ENCODE results near the gene CACNA1G. TPM values are rescaled to one million over a fixed set of nuclear protein-coding genes. Genes with fewer than 3 reads are reported as not detected.
A peak's percentile ranks its signal among the peaks of the same experiment; 100 is the strongest.

Gene CACNA1G
- 1.8 TPM for polyA plus RNA-seq (2013, experiment 1 of 2)
- polyA plus RNA-seq (2013, experiment 2 of 2): 1.6 TPM

DNA sequence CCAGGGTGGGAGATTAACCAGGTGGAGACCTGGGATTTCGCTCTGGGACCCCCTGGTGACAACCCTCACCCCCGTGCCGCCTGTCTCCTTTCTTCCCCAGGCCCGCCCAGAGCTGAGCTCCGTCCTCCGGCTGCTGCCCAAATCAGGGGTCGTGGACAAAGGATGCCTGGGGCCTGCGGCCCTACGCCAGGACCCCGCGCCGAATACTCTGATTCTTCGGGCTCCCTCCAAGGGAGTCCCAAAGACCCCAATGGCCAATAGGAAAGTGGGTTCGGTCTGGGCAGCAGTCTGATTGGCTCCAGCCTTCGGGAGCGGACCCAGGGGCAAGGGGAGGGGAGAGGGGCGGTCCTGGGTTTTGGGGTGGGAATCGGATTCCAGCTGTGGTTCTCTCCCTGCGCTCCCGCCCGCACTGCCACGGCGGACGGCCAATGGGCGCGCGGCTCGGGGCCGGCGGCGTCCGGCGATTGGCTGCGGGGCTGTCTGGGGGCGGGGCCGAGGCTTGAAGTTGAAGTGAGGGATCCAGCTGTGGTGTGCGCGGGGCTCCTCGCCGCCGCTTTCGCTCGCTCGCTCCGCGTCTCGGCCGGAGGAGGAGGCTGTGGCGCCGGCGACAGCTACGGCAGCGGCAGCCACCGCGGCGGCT, at the start of gene CACNA1G:
Gene CACNA1G, plus strand, starts transcription at position 531 of the 640 bp plus-strand sequence. CDS start 745 bp downstream, outside the sequence.
- Histone ChIP-seq H3K36me3 (ENCODE audit: control insufficient read depth, insufficient read depth, low read length) (no peaks in the 10 kb centered on the region), H3K18ac (ENCODE audit: low read length) (peak within 1 kb of the TSS; percentile 72), H4K5ac (ENCODE audit: low read length) (no peak within 1 kb of the TSS), H3K4ac (ENCODE audit: low read depth, low read length) (peak within 1 kb of the TSS; percentile 38), H4K8ac (ENCODE audit: low read depth, low read length) (no peak within 1 kb of the TSS), H3K27ac (ENCODE audit: low read depth, low read length) (no peak within 1 kb of the TSS), H3K9ac (ENCODE audit: low read length) (peak within 1 kb of the TSS; percentile 74), H3K23ac (ENCODE audit: low read length) (no peak within 1 kb of the TSS), H3K79me2 (ENCODE audit: control insufficient read depth, insufficient read depth, low read length) (no peaks in the 10 kb centered on the region), H2BK15ac (replicated peaks; ENCODE audit: low read depth) (no peak within 1 kb of the TSS), H3K4me2 (ENCODE audit: low read length) (peak within 1 kb of the TSS; percentile 98), H3K4me3 (ENCODE audit: low read length) (peak within 1 kb of the TSS; percentile 54), H3K27me3 (ENCODE audit: insufficient read depth, low read length, poor library complexity) (no peaks in the 10 kb centered on the region), H2AK5ac (ENCODE audit: low read length) (no peak within 1 kb of the TSS), H3K56ac (ENCODE audit: low read length) (peak within 1 kb of the TSS; percentile 93), H2BK5ac (ENCODE audit: low read length) (no peak within 1 kb of the TSS), H3K79me1 (ENCODE audit: low read length) (no peaks in the 10 kb centered on the region), H2BK120ac (ENCODE audit: low read depth, low read length) (no peak within 1 kb of the TSS), H3K4me1 (ENCODE audit: control insufficient read depth, low read depth, low read length) (peaks cover 11% of the 10 kb centered on the region)
- DNase-seq: peak; percentile 97
- WGBS (ENCODE audit: extremely low coverage, insufficient coverage, low lambda C conversion rate): no CpG with 5 or more reads among the region's 56 CpGs

DNA sequence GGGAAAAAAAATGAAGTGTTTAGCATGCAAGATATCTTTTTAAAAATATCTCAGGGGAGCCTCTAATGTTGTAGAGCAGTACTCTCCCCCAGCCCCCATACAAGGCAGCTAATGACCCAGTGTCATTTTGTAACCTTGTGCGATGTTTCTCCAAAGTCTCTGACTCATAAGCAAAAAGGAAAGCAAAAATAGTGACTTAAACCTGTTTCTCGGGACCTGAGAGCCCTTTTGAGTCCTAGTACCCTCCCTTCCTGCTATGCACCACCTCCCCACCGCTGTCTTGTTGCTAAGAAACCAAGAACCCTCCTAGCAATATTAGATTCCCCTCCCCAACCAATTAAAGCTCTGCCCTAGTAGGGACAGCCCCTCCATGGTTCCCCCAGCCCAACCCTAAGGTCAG, 49.5 kb upstream of the CACNA1G start:
- no peaks in the 10 kb centered on the region for H3K36me3 ChIP-seq (ENCODE audit: control insufficient read depth, insufficient read depth, low read length)
- H3K9ac ChIP-seq (ENCODE audit: low read length): no peak overlapping the region
- DNase-seq: peak; percentile 35
- no peak overlapping the region for H3K4ac ChIP-seq (ENCODE audit: low read depth, low read length)
- no peak overlapping the region for H2BK5ac ChIP-seq (ENCODE audit: low read length)
- no peak overlapping the region for H4K5ac ChIP-seq (ENCODE audit: low read length)
- no peak overlapping the region for H4K8ac ChIP-seq (ENCODE audit: low read depth, low read length)
- peaks cover 3% of the 10 kb centered on the region for H3K4me1 ChIP-seq (ENCODE audit: control insufficient read depth, low read depth, low read length)
- H2BK120ac ChIP-seq (ENCODE audit: low read depth, low read length): no peak overlapping the region
- H3K27ac ChIP-seq (ENCODE audit: low read depth, low read length): no peak overlapping the region
- no peak overlapping the region for H3K4me3 ChIP-seq (ENCODE audit: low read length)
- no peak overlapping the region for H3K18ac ChIP-seq (ENCODE audit: low read length)
- no peak overlapping the region for H3K23ac ChIP-seq (ENCODE audit: low read length)
- no peaks in the 10 kb centered on the region for H3K79me1 ChIP-seq (ENCODE audit: low read length)
- H3K4me2 ChIP-seq (ENCODE audit: low read length): no peak overlapping the region
- WGBS (ENCODE audit: extremely low coverage, insufficient coverage, low lambda C conversion rate): no CpG with 5 or more reads among the region's 3 CpGs
- no peak overlapping the region for H2AK5ac ChIP-seq (ENCODE audit: low read length)
- H3K27me3 ChIP-seq (ENCODE audit: insufficient read depth, low read length, poor library complexity): no peaks in the 10 kb centered on the region
- H3K79me2 ChIP-seq (ENCODE audit: control insufficient read depth, insufficient read depth, low read length): no peaks in the 10 kb centered on the region
- no peak overlapping the region for H2BK15ac ChIP-seq (replicated peaks; ENCODE audit: low read depth)
- no peak overlapping the region for H3K56ac ChIP-seq (ENCODE audit: low read length)

- no peak overlapping the region for H4K5ac ChIP-seq (ENCODE audit: low read length)
- H3K79me1 ChIP-seq (ENCODE audit: low read length): no peaks in the 10 kb centered on the region
- WGBS (ENCODE audit: extremely low coverage, insufficient coverage, low lambda C conversion rate): no CpG with 5 or more reads among the region's 4 CpGs
- no peak overlapping the region for H2AK5ac ChIP-seq (ENCODE audit: low read length)
- no peak overlapping the region for H3K9ac ChIP-seq (ENCODE audit: low read length)
- no peak overlapping the region for H2BK5ac ChIP-seq (ENCODE audit: low read length)
- H4K8ac ChIP-seq (ENCODE audit: low read depth, low read length): no peak overlapping the region
- no peak for DNase-seq
- H3K4me2 ChIP-seq (ENCODE audit: low read length): no peak overlapping the region
- H2BK120ac ChIP-seq (ENCODE audit: low read depth, low read length): no peak overlapping the region
- H3K56ac ChIP-seq (ENCODE audit: low read length): no peak overlapping the region
- H2BK15ac ChIP-seq (replicated peaks; ENCODE audit: low read depth): no peak overlapping the region
- no peaks in the 10 kb centered on the region for H3K27me3 ChIP-seq (ENCODE audit: insufficient read depth, low read length, poor library complexity)
- no peaks in the 10 kb centered on the region for H3K79me2 ChIP-seq (ENCODE audit: control insufficient read depth, insufficient read depth, low read length)
- no peaks in the 10 kb centered on the region for H3K36me3 ChIP-seq (ENCODE audit: control insufficient read depth, insufficient read depth, low read length)
- H3K4me1 ChIP-seq (ENCODE audit: control insufficient read depth, low read depth, low read length): no peaks in the 10 kb centered on the region
- H3K18ac ChIP-seq (ENCODE audit: low read length): no peak overlapping the region
- H3K23ac ChIP-seq (ENCODE audit: low read length): no peak overlapping the region
- H3K4ac ChIP-seq (ENCODE audit: low read depth, low read length): no peak overlapping the region
- no peak overlapping the region for H3K4me3 ChIP-seq (ENCODE audit: low read length)
- no peak overlapping the region for H3K27ac ChIP-seq (ENCODE audit: low read depth, low read length)
These were observed 47.0 kb upstream of the CACNA1G start for GRCh38 chr17:50513495-50513894.

DNA sequence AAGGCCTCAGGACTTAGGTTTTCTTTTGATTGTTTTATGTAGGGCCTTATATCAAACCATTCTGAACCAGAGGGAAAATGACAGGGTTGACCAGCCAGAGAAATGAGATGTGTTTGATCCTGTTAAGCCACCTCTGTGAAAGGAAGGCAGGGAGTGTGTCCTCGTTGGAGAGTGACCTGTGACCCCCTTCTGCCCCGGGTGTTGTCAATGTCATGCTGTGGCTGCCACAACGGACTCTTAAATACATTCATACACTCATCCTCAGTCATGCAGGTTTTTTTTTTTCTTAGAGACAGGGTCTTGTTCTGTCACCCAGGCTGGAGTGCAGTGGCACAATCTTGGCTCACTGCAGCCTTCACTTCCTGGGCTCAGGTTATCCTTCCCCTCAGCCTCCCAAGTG, 46.1 kb upstream of the CACNA1G start:
- Histone ChIP-seq H3K4me2 (ENCODE audit: low read length) (no peak overlapping the region), H3K4me3 (ENCODE audit: low read length) (no peak overlapping the region), H3K27me3 (ENCODE audit: insufficient read depth, low read length, poor library complexity) (no peaks in the 10 kb centered on the region), H2AK5ac (ENCODE audit: low read length) (no peak overlapping the region), H2BK120ac (ENCODE audit: low read depth, low read length) (no peak overlapping the region), H3K18ac (ENCODE audit: low read length) (no peak overlapping the region), H3K79me2 (ENCODE audit: control insufficient read depth, insufficient read depth, low read length) (no peaks in the 10 kb centered on the region), H3K79me1 (ENCODE audit: low read length) (no peaks in the 10 kb centered on the region), H3K23ac (ENCODE audit: low read length) (no peak overlapping the region), H3K4me1 (ENCODE audit: control insufficient read depth, low read depth, low read length) (no peaks in the 10 kb centered on the region), H2BK15ac (replicated peaks; ENCODE audit: low read depth) (no peak overlapping the region), H3K27ac (ENCODE audit: low read depth, low read length) (no peak overlapping the region), H2BK5ac (ENCODE audit: low read length) (no peak overlapping the region), H4K8ac (ENCODE audit: low read depth, low read length) (no peak overlapping the region), H4K5ac (ENCODE audit: low read length) (no peak overlapping the region), H3K36me3 (ENCODE audit: control insufficient read depth, insufficient read depth, low read length) (no peaks in the 10 kb centered on the region), H3K56ac (ENCODE audit: low read length) (no peak overlapping the region), H3K4ac (ENCODE audit: low read depth, low read length) (no peak overlapping the region), H3K9ac (ENCODE audit: low read length) (no peak overlapping the region)
- WGBS (ENCODE audit: extremely low coverage, insufficient coverage, low lambda C conversion rate): no CpG with 5 or more reads among the region's 3 CpGs
- no peak for DNase-seq

GRCh38 chr17:50514936-50515702, 45.4 kb upstream of the CACNA1G start:
- WGBS (ENCODE audit: extremely low coverage, insufficient coverage, low lambda C conversion rate): no CpG with 5 or more reads among the region's 6 CpGs
- H3K36me3 ChIP-seq (ENCODE audit: control insufficient read depth, insufficient read depth, low read length): no peaks in the 10 kb centered on the region
- H3K79me1 ChIP-seq (ENCODE audit: low read length): no peaks in the 10 kb centered on the region
- no peak overlapping the region for H4K8ac ChIP-seq (ENCODE audit: low read depth, low read length)
- no peak overlapping the region for H2AK5ac ChIP-seq (ENCODE audit: low read length)
- H3K9ac ChIP-seq (ENCODE audit: low read length): no peak overlapping the region
- no peak overlapping the region for H2BK5ac ChIP-seq (ENCODE audit: low read length)
- H3K4me1 ChIP-seq (ENCODE audit: control insufficient read depth, low read depth, low read length): no peaks in the 10 kb centered on the region
- DNase-seq: peak; percentile 36
- H3K4me2 ChIP-seq (ENCODE audit: low read length): no peak overlapping the region
- no peaks in the 10 kb centered on the region for H3K27me3 ChIP-seq (ENCODE audit: insufficient read depth, low read length, poor library complexity)
- no peak overlapping the region for H3K56ac ChIP-seq (ENCODE audit: low read length)
- no peak overlapping the region for H3K27ac ChIP-seq (ENCODE audit: low read depth, low read length)
- H3K18ac ChIP-seq (ENCODE audit: low read length): no peak overlapping the region
- H3K4me3 ChIP-seq (ENCODE audit: low read length): no peak overlapping the region
- no peak overlapping the region for H3K23ac ChIP-seq (ENCODE audit: low read length)
- no peak overlapping the region for H2BK120ac ChIP-seq (ENCODE audit: low read depth, low read length)
- H4K5ac ChIP-seq (ENCODE audit: low read length): no peak overlapping the region
- no peaks in the 10 kb centered on the region for H3K79me2 ChIP-seq (ENCODE audit: control insufficient read depth, insufficient read depth, low read length)
- no peak overlapping the region for H2BK15ac ChIP-seq (replicated peaks; ENCODE audit: low read depth)
- no peak overlapping the region for H3K4ac ChIP-seq (ENCODE audit: low read depth, low read length)

All from mesendoderm (in vitro differentiated cells).